ENCODE data around the gene GAREM2.

The GAREM2 gene

DNA sequence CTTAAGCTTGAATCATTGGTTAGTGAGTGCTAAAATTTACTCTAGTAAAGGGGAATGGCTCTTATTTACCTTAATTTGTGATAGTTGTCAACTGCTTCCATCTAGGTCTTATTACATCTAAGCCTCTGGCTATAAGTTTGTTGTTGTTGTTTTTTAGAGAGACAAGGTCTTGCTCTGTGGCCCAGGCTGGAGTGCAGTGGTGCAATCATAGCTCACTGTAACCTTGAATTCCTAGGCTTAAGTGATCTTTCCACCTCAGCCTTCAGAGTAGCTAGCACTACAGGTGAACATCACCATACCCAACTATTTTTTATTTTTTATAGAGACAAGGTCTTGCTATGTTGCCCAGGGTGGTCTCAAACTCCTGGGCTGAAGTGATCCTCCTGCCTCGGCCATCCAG is 65.0 kb downstream of the GAREM2 start:
- DNase-seq (ENCODE audit: low read depth): no peak

- DNase-seq (ENCODE audit: low read depth): no peak
Observed at GRCh38 chr2:26238311-26238958, 65.5 kb downstream of the GAREM2 start.
